A549 (cell line): ENCODE data around the gene LUZP2. TPM values are rescaled to one million over a fixed set of nuclear protein-coding genes. Genes with fewer than 3 reads are reported as not detected.

ENCODE experiments used
- ATAC-seq, 2 experiments: fragments of 200-7000 bp in 1 of 2; fragments of >200 bp in 1 of 2; cut with Nextera tagmentation in 1 of 2; cut with Tn5 transposase in 1 of 2; 3 replicates each; pipeline versions ENCODE4 v1.8.0 to v1.9.1; 2018 to 2020; ENCODE audit warnings: mild to moderate bottlenecking in 1 of 2, moderate library complexity in 1 of 2
- CTCF ChIA-PET: fragments of 300-600 bp; sonication (Branson Sonifier 250); formaldehyde crosslinking; extraction: SDS; loops from one replicate; lab custom pipeline; 2021; ENCODE audit warnings: antibody characterized with exemption, inconsistent platforms; lab: Yijun Ruan, JAX
- POLR2A ChIA-PET: fragments of 350-600 bp; formaldehyde crosslinking; extraction: SDS; loops from one replicate; lab custom pipeline; 2021; ENCODE audit warnings: antibody characterized with exemption, inconsistent platforms; lab: Yijun Ruan, JAX
- DNase-seq, 2 experiments: peaks; one replicate each; pipeline versions ENCODE4 v3.0.0 to v3.0.0-alpha.2; 2011 to 2016; ENCODE audit warnings: low read depth in 1 of 2, low spot score in 1 of 2
- FAIRE-seq: peaks from 2 replicates; lab custom pipeline; 2011; peaks lifted over from hg19 to GRCh38; lab: Jason Lieb, UNC
- H3K27ac ChIP-seq, 2 experiments: fragments of >200 bp; sonication (Bioruptor Twin); formaldehyde crosslinking; 3 replicates each; pipeline ENCODE4 v1.5.1; 2016 to 2017
- H3K4me1 ChIP-seq: fragments of >200 bp; sonication (Bioruptor Twin); formaldehyde crosslinking; 3 replicates; pipeline ENCODE4 v1.6.1; 2016
- H3K4me2 ChIP-seq: fragments of >200 bp; sonication (Bioruptor Twin); formaldehyde crosslinking; 3 replicates; pipeline ENCODE4 v1.6.1; 2016
- H3K4me3 ChIP-seq: fragments of >200 bp; sonication (Bioruptor Twin); formaldehyde crosslinking; 3 replicates; pipeline ENCODE4 v1.5.1; 2016
- H3K9me3 ChIP-seq: fragments of >200 bp; sonication (Bioruptor Twin); formaldehyde crosslinking; 3 replicates; pipeline ENCODE4 v1.6.1; 2016
- BHLHE40 ChIP-seq: IDR thresholded peaks from 2 replicates; pipeline ENCODE4 v1.6.1; 2012; ENCODE audit warnings: low read depth, low read length, inconsistent platforms
- EHMT2 ChIP-seq: fragments of 200-600 bp; sonication (generic); IDR thresholded peaks from 2 replicates; pipeline ENCODE4 v1.6.1; 2016; ENCODE audit warnings: antibody characterized with exemption, low read depth, mild to moderate bottlenecking, moderate library complexity
- EP300 ChIP-seq, 2 experiments: fragments of >200 bp; sonication (Bioruptor Twin); formaldehyde crosslinking; IDR thresholded peaks; 2 replicates in 1 of 2; 3 replicates in 1 of 2; pipeline ENCODE4 v1.6.1; 2016 to 2017
- FOSB ChIP-seq: fragments of 250-450 bp; sonication (Bioruptor Pico); IDR thresholded peaks from 2 replicates; pipeline ENCODE4 v1.5.0; 2020; ENCODE audit warnings: mild to moderate bottlenecking, moderate library complexity
- HDAC2 ChIP-seq: fragments of 200-600 bp; sonication (generic); IDR thresholded peaks from 2 replicates; pipeline ENCODE4 v1.6.1; 2016
- JUNB ChIP-seq: fragments of >200 bp; sonication (Bioruptor Twin); formaldehyde crosslinking; IDR thresholded peaks from 2 replicates; pipeline ENCODE4 v1.6.1; 2016
- MAZ ChIP-seq: fragments of 150-350 bp; IDR thresholded peaks from 2 replicates; pipeline ENCODE4 v1.6.1; 2014; ENCODE audit warnings: antibody characterized with exemption, low read depth, low read length, borderline replicate concordance
- NFE2L2 ChIP-seq: fragments of 150-350 bp; conservative IDR thresholded peaks from 2 replicates; pipeline ENCODE4 v1.6.1; 2014; ENCODE audit warnings: low read length
- POLR2A ChIP-seq: IDR thresholded peaks from 2 replicates; pipeline ENCODE4 v1.6.1; 2012; ENCODE audit warnings: mild to moderate bottlenecking, low read length
- RAD21 ChIP-seq, 2 experiments: fragments of >200 bp in 1 of 2; sonication (Bioruptor Twin) in 1 of 2; formaldehyde crosslinking in 1 of 2; IDR thresholded peaks in 1 of 2; conservative IDR thresholded peaks in 1 of 2; 2 replicates in 1 of 2; 3 replicates in 1 of 2; pipeline ENCODE4 v1.6.1; 2012 to 2018; ENCODE audit warnings: inconsistent platforms in 1 of 2
- RARB ChIP-seq: fragments of 250-450 bp; sonication (Bioruptor Pico); IDR thresholded peaks from 2 replicates; pipeline ENCODE4 v1.8.0; 2021; ENCODE audit warnings: mild to moderate bottlenecking, moderate library complexity
- RFX5 ChIP-seq: fragments of 450-650 bp; IDR thresholded peaks from 2 replicates; pipeline ENCODE4 v1.7.1; 2014; ENCODE audit warnings: antibody characterized with exemption, mild to moderate bottlenecking, moderate library complexity
- SMC3 ChIP-seq: fragments of >200 bp; sonication (Bioruptor Twin); formaldehyde crosslinking; IDR thresholded peaks from 3 replicates; pipeline ENCODE4 v1.6.1; 2018; ENCODE audit warnings: inconsistent platforms
- SREBF2 ChIP-seq: fragments of 450-650 bp; IDR thresholded peaks from 2 replicates; pipeline ENCODE4 v1.6.1; 2014; ENCODE audit warnings: mild to moderate bottlenecking, moderate library complexity
- TP53 ChIP-seq: fragments of 250-450 bp; sonication (Bioruptor Pico); IDR thresholded peaks from 2 replicates; pipeline ENCODE4 v1.5.0; 2021; ENCODE audit warnings: mild to moderate bottlenecking, moderate library complexity
- WGBS: methylation state at CpG from one replicate; pipeline ENCODE4 v1.1.6; 2017; ENCODE audit errors: missing lambda C conversion rate; 5-methylcytosine and 5-hydroxymethylcytosine counted together
- polyA plus RNA-seq, 4 experiments: library from polyadenylated mRNA; depleted of rRNA in 3 of 4; stranded (reverse); fragments of >200 nt; fragmentation: RNase III in 1 of 4; extraction: RNeasy Plus Mini Kit Qiagen cat#74134 plus additional on column Dnase treatment in 1 of 4; gene quantifications; 2 replicates in 3 of 4; 3 replicates in 1 of 4; pipeline ENCODE4 v1.2.3, GENCODE V29; 2011 to 2017
- TF ChIP-seq, protein P1 (sequence below): fragments of 250-450 bp; sonication (Bioruptor Pico); IDR thresholded peaks from 2 replicates; pipeline ENCODE4 v1.5.0; 2021; ENCODE audit warnings: mild to moderate bottlenecking, moderate library complexity, borderline replicate concordance
- TF ChIP-seq, protein P2 (sequence below): fragments of >200 bp; sonication (Bioruptor Twin); formaldehyde crosslinking; IDR thresholded peaks from 2 replicates; pipeline ENCODE4 v1.6.1; 2016
- TF ChIP-seq, protein P3 (sequence below): IDR thresholded peaks from 2 replicates; pipeline ENCODE4 v1.6.1; 2012; ENCODE audit warnings: low read depth, borderline replicate concordance

The LUZP2 gene
- polyA plus RNA-seq, 2 of the 4 experiments (the other 2 are of a cell fraction): not detected

DNA sequence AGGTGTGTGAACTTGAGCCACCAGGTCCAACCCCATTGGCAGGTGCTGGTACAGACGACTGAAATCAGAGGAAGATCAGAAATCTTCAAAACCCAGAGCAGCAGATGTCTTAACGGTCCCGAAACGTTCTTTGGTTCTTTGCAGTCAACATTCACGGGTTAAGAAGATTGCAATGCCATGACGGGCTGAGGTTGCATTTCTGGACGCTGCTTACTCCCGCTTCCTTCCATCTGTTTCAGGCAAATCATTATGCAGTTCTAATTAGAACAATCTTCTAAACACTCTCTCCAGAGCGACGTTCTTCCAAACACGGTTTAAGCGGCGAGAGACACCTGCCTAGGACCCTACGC lies 492 bp upstream of the LUZP2 start:
- Histone ChIP-seq H3K9me3 (no peaks in the 10 kb centered on the region), H3K4me3 (peak overlapping the region; percentile 29; the same call in 1 of the 3 replicates), H3K27ac (no peak overlapping the region), H3K4me2 (peak overlapping the region; percentile 65), H3K4me1 (no peaks in the 10 kb centered on the region)
- ATAC-seq: no peak
- ChIA-PET POLR2A (no interaction called here), CTCF (no interaction called here)
- WGBS: 8% methylated on average over 14 of the region's 14 CpGs
- DNase-seq: no peak
- FAIRE-seq: no peak
- no peak for TF ChIP-seq SREBF2

DNA sequence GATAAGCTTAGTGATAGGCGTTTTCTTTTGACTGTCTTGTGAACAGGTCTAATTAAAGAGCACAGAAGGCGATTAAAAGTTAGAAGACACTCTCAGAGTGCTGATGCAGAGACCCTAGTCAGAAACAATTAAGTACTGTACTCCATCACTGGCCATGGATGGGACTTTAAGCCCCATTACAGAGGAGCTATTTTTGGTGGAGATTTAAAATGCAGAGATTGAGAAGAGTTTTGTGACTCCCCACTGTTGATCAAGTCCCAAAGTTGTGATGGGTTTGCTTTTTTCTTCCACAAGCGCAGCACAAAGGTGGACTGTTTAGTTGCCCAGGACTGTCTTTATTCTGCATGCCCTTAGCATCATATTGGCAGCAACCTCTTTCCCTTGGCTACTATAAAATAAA lies 978 bp downstream of the LUZP2 start:
- POLR2A ChIA-PET: no interaction called here
- WGBS: 13% methylated on average over 3 of the region's 3 CpGs
- DNase-seq (no peak), ATAC-seq (no peak), FAIRE-seq (no peak)
- no peak for TF ChIP-seq POLR2A
- TF ChIP-seq, protein P1, sequence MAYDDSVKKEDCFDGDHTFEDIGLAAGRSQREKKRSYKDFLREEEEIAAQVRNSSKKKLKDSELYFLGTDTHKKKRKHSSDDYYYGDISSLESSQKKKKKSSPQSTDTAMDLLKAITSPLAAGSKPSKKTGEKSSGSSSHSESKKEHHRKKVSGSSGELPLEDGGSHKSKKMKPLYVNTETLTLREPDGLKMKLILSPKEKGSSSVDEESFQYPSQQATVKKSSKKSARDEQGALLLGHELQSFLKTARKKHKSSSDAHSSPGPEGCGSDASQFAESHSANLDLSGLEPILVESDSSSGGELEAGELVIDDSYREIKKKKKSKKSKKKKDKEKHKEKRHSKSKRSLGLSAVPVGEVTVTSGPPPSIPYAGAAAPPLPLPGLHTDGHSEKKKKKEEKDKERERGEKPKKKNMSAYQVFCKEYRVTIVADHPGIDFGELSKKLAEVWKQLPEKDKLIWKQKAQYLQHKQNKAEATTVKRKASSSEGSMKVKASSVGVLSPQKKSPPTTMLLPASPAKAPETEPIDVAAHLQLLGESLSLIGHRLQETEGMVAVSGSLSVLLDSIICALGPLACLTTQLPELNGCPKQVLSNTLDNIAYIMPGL (CRISPR knock-in tag): no peak
- CTCF ChIA-PET: no interaction called here
- no peak overlapping the region for H3K4me2 ChIP-seq
- no peaks in the 10 kb centered on the region for H3K4me1 ChIP-seq
- no peaks in the 10 kb centered on the region for H3K9me3 ChIP-seq
- H3K4me3 ChIP-seq: no peak overlapping the region
- no peak overlapping the region for H3K27ac ChIP-seq

DNA sequence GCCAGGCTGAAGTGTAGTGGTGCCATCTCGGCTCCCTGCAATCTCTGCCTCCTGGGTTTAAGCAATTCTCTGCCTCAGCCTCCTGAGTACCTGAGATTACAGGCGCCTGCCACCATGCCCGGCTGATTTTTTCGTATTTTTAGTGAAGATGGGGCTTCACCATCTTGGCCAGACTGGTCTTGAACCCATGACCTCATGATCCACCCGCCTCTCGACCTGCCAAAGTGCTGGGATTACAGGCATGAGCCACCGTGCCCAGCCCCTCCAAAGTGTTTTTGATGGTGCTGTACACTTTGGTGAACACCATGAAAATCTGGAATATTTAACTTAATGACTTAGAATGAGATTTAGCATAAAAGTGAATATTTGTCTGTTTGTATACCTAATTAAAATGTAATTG lies 5.6 kb downstream of the LUZP2 start:
- FAIRE-seq (no peak), ATAC-seq (no peak), DNase-seq (no peak)
- H3K4me1 ChIP-seq: no peaks in the 10 kb centered on the region
- WGBS: under 1% methylated on average over 7 of the region's 7 CpGs
- no peak overlapping the region for H3K4me3 ChIP-seq
- CTCF ChIA-PET: no interaction called here
- H3K27ac ChIP-seq: no peak overlapping the region
- POLR2A ChIA-PET: no interaction called here
- no peaks in the 10 kb centered on the region for H3K9me3 ChIP-seq
- TF ChIP-seq BHLHE40 (no peak), NFE2L2 (no peak), RFX5 (no peak), TP53 (CRISPR knock-in tag) (no peak), SREBF2 (no peak), MAZ (no peak), HDAC2 (no peak), JUNB (no peak), EHMT2 (no peak), EP300 (IDR thresholded peaks at IDR 0.05) (no peak), FOSB (CRISPR knock-in tag) (no peak)
- TF ChIP-seq, protein P2, sequence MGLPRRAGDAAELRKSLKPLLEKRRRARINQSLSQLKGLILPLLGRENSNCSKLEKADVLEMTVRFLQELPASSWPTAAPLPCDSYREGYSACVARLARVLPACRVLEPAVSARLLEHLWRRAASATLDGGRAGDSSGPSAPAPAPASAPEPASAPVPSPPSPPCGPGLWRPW: no peak
- TF ChIP-seq, protein P3, sequence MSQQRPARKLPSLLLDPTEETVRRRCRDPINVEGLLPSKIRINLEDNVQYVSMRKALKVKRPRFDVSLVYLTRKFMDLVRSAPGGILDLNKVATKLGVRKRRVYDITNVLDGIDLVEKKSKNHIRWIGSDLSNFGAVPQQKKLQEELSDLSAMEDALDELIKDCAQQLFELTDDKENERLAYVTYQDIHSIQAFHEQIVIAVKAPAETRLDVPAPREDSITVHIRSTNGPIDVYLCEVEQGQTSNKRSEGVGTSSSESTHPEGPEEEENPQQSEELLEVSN: no peak
- no peak overlapping the region for H3K4me2 ChIP-seq

DNA sequence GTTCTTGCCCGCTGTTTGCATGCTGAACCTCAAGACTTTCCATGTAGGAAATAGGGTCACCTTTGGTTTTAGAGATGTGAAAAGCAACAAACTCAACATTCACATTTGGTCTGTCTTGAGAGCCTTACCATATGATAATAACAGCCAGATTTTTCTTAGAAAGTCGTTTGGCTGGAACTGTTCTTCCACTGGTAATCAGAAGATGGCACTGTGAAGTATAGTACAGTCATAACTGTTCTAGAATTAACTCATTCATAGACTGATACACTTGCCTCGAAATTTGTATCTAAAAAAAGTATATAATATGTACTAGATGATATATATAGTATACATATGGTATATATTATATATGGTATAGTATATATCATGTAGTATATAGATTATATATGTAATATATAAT lies 12.3 kb downstream of the LUZP2 start:
- Histone ChIP-seq H3K27ac (no peak overlapping the region), H3K4me1 (no peaks in the 10 kb centered on the region), H3K9me3 (no peaks in the 10 kb centered on the region), H3K4me2 (no peak overlapping the region), H3K4me3 (no peak overlapping the region)
- 8% methylated on average over 3 of the region's 3 CpGs for WGBS
- POLR2A ChIA-PET: no interaction called here
- DNase-seq (no peak), FAIRE-seq (no peak), ATAC-seq (no peak)
- TF ChIP-seq SMC3 (0 out of 3 replicates have a peak, but pooled peaks have one; percentile 7), RARB (CRISPR knock-in tag) (no peak), RAD21 (conservative IDR thresholded peaks at IDR 0.05 in 1 of 2, IDR thresholded peaks at IDR 0.05 in 1 of 2) (peak in 1 of 2 experiments; percentile 16; a peak in 1 of 5 replicates)
- CTCF ChIA-PET: no interaction called here
